GM18867 (cell line): ENCODE data around the gene TTC7B.

Source experiments
- ATAC-seq: cut with Tn5 transposase; IDR thresholded peaks from one replicate; pipeline ENCODE4 v1.9.1; 2021; ENCODE audit warnings: mild to moderate bottlenecking, moderate library complexity; ENCODE audit not compliant: unreplicated experiment

TTC7B gene

DNA sequence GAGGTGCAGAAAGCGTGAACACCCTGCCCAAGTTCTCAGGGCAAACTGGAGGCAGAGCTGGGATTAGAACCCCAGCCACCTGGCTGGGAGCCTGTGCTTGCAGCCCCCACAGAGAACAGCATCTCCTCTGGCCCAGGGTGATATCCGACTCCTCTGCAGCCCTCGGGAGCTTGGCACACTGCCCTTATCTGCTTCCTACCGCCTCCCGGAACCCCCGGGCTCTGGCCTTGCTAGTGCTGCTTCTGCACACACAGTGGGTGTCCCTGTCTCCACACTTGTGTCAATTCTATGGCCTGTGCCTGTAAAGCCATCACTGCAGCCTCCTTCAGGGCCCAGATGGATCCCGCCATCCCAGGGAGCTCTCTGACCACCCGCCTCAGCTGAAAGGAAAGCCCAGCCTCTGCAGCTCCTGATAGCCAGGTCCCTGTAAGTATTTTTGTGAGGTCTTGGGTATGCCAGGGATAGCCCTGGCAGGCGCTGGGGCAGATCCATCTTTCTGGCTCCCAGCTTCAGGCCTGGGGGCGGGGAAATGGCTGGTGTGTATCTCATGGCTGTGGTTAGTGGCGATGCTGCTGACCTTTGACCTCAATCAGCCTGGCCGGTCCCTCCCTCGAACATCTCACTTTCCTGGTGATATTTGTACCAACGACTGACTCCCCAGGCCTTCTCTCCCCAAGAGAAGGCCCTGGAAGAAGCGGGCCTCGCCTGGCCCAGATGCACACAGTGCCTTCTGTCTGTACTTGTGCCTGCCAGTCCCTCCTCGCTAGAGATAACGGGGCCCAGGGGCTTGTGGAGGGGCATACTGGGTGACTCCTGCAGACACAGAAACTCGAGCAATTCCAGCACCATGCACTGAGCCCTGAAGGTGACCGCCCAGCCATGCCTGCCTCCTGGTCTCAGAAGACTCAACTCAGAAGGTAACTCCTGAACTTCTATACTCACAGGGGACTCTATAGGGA lies 235.6 kb downstream of the TTC7B start:
- ATAC-seq: no peak

DNA sequence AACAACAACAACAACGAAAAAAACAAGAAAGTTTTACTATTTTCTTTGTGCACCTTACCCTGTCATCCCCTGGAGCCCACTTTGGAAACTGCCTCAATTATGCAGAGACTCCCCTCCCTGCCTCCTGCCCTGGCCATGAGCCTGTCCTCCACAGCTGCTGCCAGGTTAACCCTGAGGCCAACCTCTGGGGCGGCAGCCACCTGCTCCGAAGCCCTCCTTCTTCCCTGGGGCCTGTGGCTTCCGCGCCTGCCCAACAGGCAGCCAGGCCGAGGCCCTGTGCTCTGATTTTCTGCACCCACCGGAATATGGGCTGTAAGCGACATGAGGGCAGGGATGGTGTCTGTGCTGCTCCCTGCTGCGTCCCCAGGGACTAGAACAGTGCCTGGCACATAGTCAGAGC lies 236.4 kb downstream of the TTC7B start:
- no peak for ATAC-seq

DNA sequence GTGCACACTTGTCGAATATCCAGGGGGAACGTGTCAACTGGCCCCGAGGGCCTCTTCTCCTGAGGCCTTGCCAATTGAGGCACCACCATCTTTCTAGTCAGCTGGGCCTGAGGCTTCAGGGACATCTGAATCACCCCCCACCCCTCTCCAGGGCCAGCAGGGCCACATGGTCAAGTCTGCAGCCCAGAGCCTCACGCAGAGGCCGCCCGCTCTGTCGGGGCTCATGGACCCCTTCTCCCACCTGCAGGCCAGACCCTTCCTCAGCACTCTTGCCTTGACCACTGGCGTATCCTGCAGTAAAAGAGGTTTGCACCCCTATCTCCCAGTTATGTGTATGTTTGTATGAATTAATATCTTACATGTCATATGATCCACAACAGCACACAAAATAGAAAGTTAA lies 237.1 kb downstream of the TTC7B start:
- ATAC-seq: no peak

DNA sequence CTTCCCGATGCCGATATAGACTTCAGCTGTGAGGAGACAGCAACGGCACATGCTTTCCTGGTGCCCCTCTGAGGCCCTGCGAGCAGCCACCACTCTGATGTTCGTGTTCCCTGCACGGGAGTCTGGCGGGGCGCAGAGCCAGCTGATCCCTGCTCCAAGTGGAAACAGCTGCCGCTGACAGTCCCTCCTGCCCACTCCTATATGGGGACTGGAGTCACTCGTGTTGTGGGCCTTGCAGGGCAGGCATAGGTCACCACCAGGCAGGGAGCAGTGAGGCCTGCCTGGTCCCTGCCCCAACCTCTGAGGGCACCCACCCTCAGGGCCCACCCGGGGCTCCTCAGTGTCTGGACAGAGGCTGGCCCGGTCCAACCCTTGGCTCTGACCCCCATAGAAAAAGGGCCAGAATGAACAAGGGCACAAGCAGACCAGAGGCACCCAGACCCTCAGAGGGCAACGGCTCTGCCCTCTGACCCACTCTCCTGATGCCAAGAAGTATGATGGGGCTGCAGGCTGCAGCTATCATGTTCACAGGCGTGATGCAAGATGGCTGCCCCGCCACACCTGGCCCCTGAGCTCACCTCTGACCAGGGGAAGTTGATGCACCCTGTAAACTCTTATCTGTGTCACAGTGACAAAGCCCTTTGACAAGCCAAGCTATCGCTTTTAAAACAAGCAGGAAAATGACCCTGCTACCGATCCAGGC lies 237.8 kb downstream of the TTC7B start:
- ATAC-seq: no peak

DNA sequence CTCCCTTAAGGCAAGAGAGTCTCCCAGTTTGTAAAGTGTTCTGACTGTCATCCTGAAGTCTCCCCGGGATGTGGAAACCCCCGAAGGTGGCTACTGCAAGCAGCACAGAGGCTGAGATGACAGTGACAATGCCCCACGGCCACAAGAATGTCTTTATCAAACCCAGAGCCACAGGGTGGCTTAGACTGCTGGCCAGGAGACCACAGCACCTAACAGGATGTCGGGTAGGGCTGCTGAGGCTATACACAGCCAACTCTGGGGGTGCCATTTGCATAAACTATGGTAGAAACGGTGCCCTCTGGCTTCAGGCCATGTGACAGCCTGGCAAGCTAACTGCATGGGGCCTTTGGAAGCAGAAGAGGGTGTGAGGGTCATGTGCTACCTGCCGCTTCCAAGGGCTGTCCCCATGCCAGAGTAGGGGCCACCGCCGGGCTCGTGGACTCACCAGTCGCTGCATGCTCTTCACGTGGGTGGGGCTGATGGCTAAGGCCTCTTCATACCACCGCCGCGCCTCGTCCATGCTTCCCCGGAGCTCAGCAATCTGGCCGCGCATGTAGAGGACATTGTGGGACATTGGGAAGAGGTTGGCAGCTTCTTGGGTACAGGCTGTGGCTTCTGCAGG lies 238.5 kb downstream of the TTC7B start:
- ATAC-seq: no peak

DNA sequence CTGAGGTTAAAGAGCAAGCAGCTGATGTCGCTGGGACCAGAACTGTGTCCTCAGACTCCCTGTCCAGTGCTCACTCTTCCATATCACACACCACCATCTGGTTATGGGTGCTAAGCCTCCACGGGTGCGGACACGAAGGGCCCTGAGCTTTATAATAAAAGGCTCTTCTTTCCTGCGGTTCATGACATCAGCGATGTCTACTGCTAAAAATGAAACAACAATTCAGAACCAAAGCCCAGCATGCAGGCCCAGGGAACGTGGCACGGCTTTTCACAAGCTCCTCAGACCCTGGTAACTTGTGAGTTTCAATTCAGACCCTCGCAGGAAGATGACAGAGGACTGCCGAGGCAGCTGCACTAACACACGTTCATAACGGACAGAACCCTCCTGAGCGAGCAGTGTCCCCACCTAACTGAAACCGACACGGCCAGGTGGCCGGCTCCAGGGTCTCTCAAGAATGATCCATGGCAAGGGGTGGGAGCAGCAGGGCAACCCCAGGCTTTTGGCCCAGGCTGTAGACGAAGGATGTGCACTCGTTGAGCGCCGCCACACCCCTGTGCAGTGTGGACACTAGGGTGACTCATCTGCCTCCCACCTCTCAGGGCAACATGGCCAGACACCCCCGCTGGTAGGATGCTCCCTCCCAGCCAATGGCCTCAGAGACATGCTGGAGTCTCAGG lies 239.1 kb downstream of the TTC7B start:
- ATAC-seq: no peak

DNA sequence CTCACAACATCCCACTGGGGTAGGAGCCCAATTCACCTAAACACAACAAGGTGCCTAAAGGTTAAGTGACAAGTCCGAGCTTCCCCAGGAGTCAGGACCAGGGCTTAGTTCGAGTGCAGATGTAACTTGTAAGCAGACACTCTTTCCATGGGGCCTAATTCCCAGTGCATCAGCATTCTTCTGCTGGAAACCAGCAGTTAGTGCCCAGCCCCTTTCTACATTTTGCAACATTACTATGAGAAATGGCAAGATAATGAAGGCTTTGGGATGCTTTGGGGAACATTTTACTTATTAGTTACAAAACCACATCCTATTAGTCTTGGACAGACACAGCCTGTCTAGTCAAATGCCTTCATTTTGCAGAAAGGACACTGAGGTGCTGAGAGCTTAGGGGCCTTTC lies 239.6 kb downstream of the TTC7B start:
- no peak for ATAC-seq

DNA sequence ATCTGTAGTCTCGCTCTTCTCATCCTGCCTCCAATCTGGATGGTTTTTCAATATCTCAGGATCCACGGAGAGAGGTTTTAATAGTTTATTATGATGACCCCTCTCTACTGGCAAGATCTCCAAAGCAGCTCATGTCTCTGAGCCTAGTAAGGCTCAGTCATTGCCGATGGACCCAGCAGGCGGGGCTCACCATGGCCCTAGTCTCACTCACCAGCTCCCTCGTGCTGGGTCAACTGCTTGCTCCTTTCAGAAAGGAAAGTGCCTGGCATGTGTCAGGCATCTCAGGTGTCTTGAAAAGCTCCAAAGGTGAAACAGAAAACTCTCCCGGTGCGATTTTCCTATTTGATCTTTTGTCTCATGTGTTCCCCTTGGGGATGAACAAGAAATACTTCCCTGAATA lies 240.4 kb downstream of the TTC7B start:
- ATAC-seq: no peak

DNA sequence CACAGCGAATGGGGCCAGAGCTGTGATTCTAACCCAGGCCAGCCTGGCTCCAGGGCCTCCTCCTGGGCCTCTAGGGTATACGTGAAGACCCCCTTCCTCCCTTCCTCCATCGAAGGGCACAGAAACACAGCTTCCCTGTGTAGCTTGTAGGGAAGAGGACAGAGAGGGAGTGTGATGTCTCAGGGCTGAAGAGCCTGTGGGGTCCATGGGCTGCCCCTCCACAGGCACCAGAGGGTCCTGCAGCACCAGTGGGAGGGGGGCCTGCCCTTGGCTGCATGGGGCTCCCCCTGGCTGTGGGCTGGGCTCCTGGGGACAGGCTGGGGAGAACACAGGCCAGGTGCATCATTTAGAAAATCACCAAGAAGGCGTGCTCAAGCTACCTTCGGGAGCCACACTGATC lies 240.9 kb downstream of the TTC7B start:
- ATAC-seq: no peak

DNA sequence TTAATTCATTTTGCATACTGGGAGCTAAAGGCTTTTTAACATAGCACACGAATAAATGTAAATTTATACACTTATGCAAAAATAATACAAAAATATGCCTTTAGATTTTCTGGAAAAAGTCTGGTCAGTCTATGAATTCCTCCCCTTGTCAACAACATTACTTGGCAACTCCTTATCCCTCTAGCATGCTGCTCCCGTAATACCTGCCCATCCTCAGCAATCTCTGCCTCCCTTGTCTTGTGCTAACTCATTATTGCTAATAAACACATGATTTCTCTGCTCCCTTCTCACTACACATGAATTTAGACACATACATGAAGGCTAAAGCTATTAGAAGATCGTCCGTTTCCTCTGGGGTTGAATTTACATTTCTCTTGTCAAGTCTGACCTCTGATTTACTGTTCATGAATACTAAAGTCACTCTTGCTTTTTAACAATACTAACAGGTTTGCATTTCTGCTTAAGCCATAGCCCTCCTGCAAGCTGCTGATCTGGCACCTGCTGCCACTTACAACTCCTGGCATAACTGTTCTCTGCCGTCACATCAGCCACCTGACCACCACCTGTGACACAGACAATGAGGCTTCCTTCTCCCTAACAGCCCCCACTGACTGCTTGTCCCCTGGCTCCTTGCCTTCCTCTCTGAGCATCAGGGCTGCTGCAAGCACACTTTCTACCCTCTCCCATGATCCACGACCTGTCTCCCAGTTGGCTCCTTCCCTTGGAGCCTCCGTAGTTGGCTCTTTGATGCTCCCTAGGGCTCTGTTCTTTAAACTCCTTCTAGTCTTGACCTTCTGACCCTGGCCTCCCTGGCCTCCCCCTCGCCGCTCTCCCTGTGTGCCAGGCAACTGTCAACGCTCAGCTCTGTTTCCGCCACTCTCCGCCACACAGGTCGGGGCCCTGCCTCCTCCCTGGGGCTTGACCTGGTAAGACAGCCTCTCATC lies 241.8 kb downstream of the TTC7B start:
- ATAC-seq: no peak

DNA sequence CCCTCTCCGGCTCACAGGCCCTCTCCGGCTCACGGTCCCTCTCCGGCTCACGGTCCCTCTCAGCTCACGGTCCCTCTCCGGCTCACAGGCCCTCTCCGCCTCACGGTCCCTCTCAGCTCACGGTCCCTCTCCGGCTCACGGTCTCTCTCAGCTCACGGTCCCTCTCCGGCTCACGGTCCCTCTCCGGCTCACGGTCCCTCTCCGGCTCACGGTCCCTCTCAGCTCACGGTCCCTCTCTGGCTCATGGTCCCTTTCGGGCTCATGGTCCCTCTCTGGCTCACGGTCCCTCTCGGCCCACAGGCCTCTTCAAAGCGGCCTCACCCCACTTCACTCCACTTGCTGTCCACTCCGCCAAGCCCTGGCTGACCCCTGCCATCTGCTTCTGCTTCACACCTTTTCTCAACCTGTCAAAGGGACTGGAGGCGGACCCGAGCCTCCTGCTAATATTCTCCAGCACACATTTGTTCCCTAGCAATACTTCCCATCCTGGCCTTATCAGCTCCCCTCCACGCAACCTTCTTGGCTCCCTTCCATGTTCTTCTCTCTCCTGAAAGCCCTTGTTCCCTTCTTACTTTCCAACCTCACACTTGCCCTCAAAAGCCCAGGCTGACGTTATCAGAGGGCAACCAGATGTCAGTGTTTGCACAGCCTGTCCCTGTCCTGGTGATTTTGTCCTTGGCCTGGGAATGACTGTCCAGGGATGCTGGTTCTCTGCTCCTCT lies 242.7 kb downstream of the TTC7B start:
- ATAC-seq: no peak

DNA sequence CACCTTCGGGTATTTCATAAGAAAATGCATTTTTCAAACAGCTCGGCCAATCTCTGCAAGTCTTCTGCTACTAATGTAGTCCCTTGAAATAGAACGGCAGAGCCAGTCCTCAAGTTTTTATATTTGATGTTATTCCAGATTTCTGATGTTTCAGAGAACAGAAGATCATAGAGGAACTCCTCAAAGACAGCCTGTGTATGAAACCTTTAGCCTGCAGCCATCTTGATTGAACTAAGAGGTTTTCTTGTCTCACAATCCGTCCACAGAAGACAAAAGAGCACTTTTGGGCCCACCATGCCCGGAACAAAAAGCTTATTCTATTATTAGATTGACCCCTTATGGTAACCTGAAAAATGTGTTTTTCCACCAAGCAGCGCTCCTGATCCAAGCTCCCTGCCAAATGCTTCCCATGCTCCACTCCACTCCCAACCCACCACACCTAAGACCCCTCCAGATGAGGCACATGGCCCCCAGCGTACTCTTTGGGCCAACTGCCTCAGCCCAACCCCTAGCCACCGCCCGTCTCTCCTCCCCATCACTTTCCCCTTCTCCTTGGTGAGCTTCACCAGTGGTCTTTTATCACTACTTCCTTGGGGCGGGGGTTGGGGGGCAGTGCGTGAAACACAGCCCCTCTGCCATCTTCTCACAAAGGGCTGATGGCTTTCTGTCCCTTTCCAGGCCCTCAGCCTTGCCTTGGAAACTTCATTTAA lies 243.6 kb downstream of the TTC7B start:
- no peak for ATAC-seq

DNA sequence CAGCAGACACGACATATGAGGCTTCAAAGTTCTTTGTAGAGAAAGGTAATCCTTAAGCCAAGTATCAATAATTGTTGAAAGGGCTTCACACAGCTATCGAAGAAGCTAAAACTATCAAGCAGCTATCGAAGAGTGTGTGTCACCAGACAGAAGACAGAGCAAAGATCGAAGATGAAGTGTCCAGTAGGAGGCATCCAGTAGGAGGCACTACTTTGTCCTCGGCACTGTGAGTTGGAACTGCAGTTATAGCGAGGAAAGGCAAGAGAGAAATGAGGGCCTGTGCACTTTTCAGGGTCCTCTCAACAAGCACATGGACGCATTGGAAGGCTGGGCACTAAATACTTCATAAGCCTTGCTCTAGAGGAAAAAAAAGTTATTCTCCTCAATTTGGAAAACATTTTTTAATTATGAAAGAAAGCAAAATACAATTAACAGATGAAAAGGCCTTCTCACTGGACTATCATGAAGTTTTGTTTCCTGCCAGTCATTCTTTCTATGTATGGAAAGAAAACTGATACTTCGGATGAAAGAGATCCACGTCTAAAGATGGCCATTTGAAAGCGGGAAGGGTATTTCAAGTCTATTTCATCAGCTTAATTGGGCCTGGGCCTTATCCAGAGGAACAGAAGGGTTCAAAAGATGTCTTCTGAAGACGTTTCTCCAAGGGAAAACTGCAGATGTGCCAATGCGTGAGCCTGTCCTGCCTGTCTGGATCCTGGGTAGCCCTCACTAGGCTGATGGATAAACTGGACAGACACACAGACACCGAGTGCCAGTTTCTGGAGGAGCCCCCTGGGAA lies 244.9 kb downstream of the TTC7B start:
- ATAC-seq: no peak

DNA sequence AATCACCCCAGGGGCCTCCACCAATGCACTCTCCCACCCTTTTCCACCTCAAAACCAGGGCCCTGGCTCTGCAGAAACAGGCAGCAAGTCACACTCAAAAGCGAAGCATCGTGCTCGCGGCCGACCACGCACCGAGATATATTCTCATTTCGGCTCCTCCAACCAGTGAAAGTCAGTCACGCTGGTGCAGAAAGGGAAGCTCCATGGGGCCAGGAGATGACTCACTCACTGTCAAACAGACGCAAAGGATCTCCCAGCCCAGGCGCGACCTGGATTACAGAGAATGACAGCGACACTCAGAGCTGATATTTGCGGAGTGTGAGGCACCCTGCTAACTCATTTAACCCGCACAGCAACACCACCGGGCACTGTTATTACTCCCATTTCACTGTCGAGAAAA lies 245.8 kb downstream of the TTC7B start:
- no peak for ATAC-seq

DNA sequence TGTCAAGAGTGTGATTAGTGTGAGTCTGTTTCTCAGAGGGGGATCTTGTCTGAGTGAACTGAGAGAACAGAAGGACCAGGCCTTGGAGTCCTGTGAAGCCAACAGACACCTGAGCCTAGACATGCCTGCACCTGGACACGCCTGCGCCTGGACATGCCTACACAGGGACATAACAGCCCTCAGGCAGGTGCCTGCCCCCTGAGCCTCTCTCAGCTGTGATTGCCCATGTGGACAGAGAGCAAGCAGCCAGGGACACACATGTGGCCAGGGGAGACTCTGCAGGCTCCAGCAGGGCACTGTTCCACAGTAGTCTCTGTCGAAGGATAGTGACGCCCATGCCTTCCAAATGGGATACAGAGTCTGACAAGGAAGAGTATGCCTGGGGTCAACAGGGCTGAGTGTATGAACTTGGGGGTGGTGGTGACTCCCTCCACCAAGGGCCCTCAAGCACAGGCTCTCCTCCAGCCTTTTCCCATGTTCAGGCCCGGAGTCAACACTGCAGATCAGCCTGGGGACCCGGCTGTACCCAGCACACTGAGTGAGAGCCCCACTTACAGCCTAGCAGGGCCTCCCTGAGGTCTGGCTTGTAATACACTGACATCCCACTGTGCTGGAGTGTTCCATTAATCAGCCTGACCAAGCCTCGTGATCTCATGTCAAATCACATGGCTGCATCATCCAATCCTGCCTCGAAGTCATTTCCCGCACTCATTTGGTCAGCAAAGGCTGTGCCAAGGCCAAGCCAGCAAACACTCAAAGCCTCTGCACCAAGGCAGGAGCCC lies 246.4 kb downstream of the TTC7B start:
- ATAC-seq: no peak

DNA sequence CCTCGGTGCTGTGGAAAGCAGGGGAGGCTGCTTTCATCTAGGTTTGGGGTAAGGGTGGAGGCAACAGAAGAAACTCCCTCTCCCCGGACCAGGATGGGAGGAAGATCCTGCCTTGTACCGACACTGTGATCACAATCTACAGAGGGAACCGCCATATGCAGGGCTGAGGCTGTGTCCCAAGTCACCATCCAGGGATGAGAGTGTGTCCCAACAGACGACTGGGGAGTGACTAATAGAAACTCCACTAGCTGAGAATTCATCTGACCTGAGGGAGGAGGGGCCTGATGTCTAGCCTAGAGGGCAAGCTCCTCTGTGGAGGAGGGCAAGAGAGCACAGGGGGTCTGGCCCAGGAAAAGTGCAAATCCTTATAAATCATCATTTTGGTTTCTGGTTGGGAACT lies 247.0 kb downstream of the TTC7B start:
- no peak for ATAC-seq

DNA sequence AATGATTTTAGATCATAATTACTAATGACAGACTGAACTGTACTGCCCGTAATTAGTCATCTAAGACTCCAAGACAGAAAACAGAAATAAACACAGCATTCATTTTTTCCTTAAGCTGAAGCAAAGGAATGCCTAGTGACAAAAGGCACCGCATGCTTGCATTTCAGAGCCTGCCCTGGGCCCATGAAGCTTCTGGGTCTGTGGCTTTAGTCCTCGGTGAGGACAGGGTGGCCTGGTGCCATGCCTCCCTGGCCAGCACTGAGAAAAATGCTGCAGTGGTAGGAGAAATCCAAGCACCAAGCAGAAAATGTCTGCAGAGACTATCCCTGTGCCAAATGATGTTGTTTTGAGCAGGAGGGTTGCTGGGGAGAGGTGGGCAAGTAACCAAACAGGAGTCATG lies 247.8 kb downstream of the TTC7B start:
- no peak for ATAC-seq
